HepG2 (cell line): ENCODE results near the gene AP4S1. TPM values are rescaled to one million over a fixed set of nuclear protein-coding genes. Genes with fewer than 3 reads are reported as not detected.

ENCODE experiments used
- AHDC1 ChIP-seq: sonication (generic); formaldehyde crosslinking; IDR thresholded peaks from 2 replicates; pipeline ENCODE4 v1.5.1; 2020; ENCODE audit warnings: mild to moderate bottlenecking, missing genetic modification reagents, borderline replicate concordance
- ARID2 ChIP-seq: sonication (generic); formaldehyde crosslinking; IDR thresholded peaks from 2 replicates; pipeline ENCODE4 v1.8.1; 2022; ENCODE audit warnings: mild to moderate bottlenecking, missing genetic modification reagents, borderline replicate concordance
- CREM ChIP-seq, 2 experiments: sonication (generic) in 1 of 2; formaldehyde crosslinking in 1 of 2; IDR thresholded peaks; 2 replicates each; pipeline versions ENCODE4 v1.4.0 to v1.6.1; 2016 to 2020; ENCODE audit warnings: antibody characterized with exemption in 1 of 2, mild to moderate bottlenecking in 1 of 2, missing genetic modification reagents in 1 of 2
- E2F1 ChIP-seq: sonication (generic); formaldehyde crosslinking; IDR thresholded peaks from 2 replicates; pipeline ENCODE4 v1.5.0; 2020; ENCODE audit warnings: missing genetic modification reagents
- EEA1 ChIP-seq: sonication (generic); formaldehyde crosslinking; IDR thresholded peaks from 2 replicates; pipeline ENCODE4 v1.5.1; 2020; ENCODE audit warnings: mild to moderate bottlenecking, missing genetic modification reagents, borderline replicate concordance
- FOXP4 ChIP-seq: sonication (generic); formaldehyde crosslinking; IDR thresholded peaks from 2 replicates; pipeline ENCODE4 v1.4.0; 2020; ENCODE audit warnings: missing genetic modification reagents
- GATAD1 ChIP-seq: IDR thresholded peaks from 2 replicates; pipeline ENCODE4 v1.6.1; 2016; ENCODE audit warnings: missing genetic modification reagents, missing compliant biosample characterization
- HDAC6 ChIP-seq: fragments of 200-600 bp; sonication (generic); IDR thresholded peaks from 2 replicates; pipeline ENCODE4 v1.7.0; 2017; ENCODE audit warnings: mild to moderate bottlenecking, antibody characterized with exemption, low read length, low read depth
- HNRNPK ChIP-seq: fragments of 200-400 bp; formaldehyde crosslinking; IDR thresholded peaks from 2 replicates; pipeline ENCODE4 v1.6.1; 2018; ENCODE audit warnings: low read length, low read depth, moderate library complexity, mild to moderate bottlenecking; ENCODE audit not compliant: poor library complexity, severe bottlenecking
- KLF16 ChIP-seq, 2 experiments: sonication (generic) in 1 of 2; formaldehyde crosslinking in 1 of 2; IDR thresholded peaks; 2 replicates each; pipeline versions ENCODE4 v1.6.1 to v1.8.0; 2016 to 2023; ENCODE audit warnings: missing genetic modification reagents in 2 of 2, missing compliant biosample characterization in 1 of 2
- KMT2A ChIP-seq: sonication (generic); formaldehyde crosslinking; IDR thresholded peaks from 2 replicates; pipeline ENCODE4 v1.4.0; 2020; ENCODE audit warnings: missing genetic modification reagents
- NCOA2 ChIP-seq: sonication (generic); formaldehyde crosslinking; IDR thresholded peaks from 2 replicates; pipeline ENCODE4 v1.8.0; 2022; ENCODE audit warnings: inconsistent platforms
- PHF21A ChIP-seq: sonication (generic); formaldehyde crosslinking; IDR thresholded peaks from 2 replicates; pipeline ENCODE4 v1.5.0; 2020; ENCODE audit warnings: mild to moderate bottlenecking, missing genetic modification reagents
- RBFOX2 ChIP-seq: fragments of 200-400 bp; formaldehyde crosslinking; IDR thresholded peaks from 2 replicates; pipeline ENCODE4 v1.6.1; 2017; ENCODE audit warnings: low read depth, mild to moderate bottlenecking, low read length
- SMYD3 ChIP-seq: sonication (generic); formaldehyde crosslinking; IDR thresholded peaks from 2 replicates; pipeline ENCODE4 v1.8.1; 2023; ENCODE audit warnings: mild to moderate bottlenecking, missing genetic modification reagents
- TRAFD1 ChIP-seq: sonication (generic); formaldehyde crosslinking; IDR thresholded peaks from 2 replicates; pipeline ENCODE4 v1.5.1; 2020; ENCODE audit warnings: missing genetic modification reagents, mild to moderate bottlenecking, borderline replicate concordance
- ZFY ChIP-seq: sonication (generic); formaldehyde crosslinking; IDR thresholded peaks from 2 replicates; pipeline ENCODE4 v1.4.0; 2020; ENCODE audit warnings: missing genetic modification reagents
- ZNF607 ChIP-seq: sonication (generic); formaldehyde crosslinking; IDR thresholded peaks from 2 replicates; pipeline ENCODE4 v1.5.1; 2020; ENCODE audit warnings: missing genetic modification reagents, mild to moderate bottlenecking, borderline replicate concordance
- polyA plus RNA-seq, 8 experiments: library from polyadenylated mRNA; depleted of rRNA in 3 of 8; stranded (reverse) in 7 of 8; unstranded in 1 of 8; fragments of >200 nt; fragmentation: Illumina TruSeq in 4 of 8; extraction: Trizol in 4 of 8; gene quantifications; 2 replicates each; pipeline versions ENCODE4 v1.2.1 to v1.2.3, GENCODE V29; 2011 to 2016; ENCODE audit warnings: low read depth in 4 of 8, missing spikeins in 1 of 8, mixed read lengths in 1 of 8; ENCODE audit not compliant: insufficient read depth in 1 of 8
- total RNA-seq, 5 experiments: library from RNA; depleted of rRNA; stranded (reverse); fragments of >200 nt; fragmentation: Illumina TruSeq; extraction: Trizol; gene quantifications; 2 replicates each; pipeline ENCODE4 v1.2.3, GENCODE V29; 2016; ENCODE audit warnings: low read depth in 1 of 5

The AP4S1 gene
- total and polyA plus RNA-seq, 2 of the 13 experiments (the other 11 are each of a cell fraction or from before 2014, with no cell fraction given), result 3.9 to 21.1 TPM

- TF ChIP-seq AHDC1 (CRISPR knock-in tag) (0 out of 2 replicates have a peak, but pooled peaks have one; percentile 8), FOXP4 (CRISPR knock-in tag) (peak; percentile 61; the same call in 1 of the 2 replicates), CREM (IDR thresholded peaks at IDR 0.05) (peak; percentile 21; the same call in 1 of the 2 replicates), CREM (CRISPR knock-in tag; IDR thresholded peaks at IDR 0.05) (no peak), HNRNPK (no peak), GATAD1 (CRISPR knock-in tag) (peak; percentile 6; the same call in 1 of the 2 replicates), KLF16 (CRISPR knock-in tag; IDR thresholded peaks at IDR 0.05) (peak in 1 of 2 experiments; percentile 71; a peak in 2 of 4 replicates), ZFY (CRISPR knock-in tag) (peak; percentile 65; the same call in 1 of the 2 replicates), TRAFD1 (no peak), RBFOX2 (peak; percentile 46; the same call in 1 of the 2 replicates), SMYD3 (CRISPR knock-in tag) (0 out of 2 replicates have a peak, but pooled peaks have one; percentile 29), EEA1 (no peak), E2F1 (CRISPR knock-in tag) (0 out of 2 replicates have a peak, but pooled peaks have one; percentile 50), ZNF607 (CRISPR knock-in tag) (no peak), NCOA2 (peak; percentile 11; the same call in 1 of the 2 replicates), HDAC6 (no peak), PHF21A (CRISPR knock-in tag) (no peak), ARID2 (CRISPR knock-in tag) (peak; percentile 18; the same call in 1 of the 2 replicates), KMT2A (peak; percentile 39; the same call in 1 of the 2 replicates)
Measured at GRCh38 chr14:31024010-31024480, 1.4 kb upstream of the AP4S1 start (continued).
